ENCODE data around the gene SF3B2.

SF3B2 gene

DNA sequence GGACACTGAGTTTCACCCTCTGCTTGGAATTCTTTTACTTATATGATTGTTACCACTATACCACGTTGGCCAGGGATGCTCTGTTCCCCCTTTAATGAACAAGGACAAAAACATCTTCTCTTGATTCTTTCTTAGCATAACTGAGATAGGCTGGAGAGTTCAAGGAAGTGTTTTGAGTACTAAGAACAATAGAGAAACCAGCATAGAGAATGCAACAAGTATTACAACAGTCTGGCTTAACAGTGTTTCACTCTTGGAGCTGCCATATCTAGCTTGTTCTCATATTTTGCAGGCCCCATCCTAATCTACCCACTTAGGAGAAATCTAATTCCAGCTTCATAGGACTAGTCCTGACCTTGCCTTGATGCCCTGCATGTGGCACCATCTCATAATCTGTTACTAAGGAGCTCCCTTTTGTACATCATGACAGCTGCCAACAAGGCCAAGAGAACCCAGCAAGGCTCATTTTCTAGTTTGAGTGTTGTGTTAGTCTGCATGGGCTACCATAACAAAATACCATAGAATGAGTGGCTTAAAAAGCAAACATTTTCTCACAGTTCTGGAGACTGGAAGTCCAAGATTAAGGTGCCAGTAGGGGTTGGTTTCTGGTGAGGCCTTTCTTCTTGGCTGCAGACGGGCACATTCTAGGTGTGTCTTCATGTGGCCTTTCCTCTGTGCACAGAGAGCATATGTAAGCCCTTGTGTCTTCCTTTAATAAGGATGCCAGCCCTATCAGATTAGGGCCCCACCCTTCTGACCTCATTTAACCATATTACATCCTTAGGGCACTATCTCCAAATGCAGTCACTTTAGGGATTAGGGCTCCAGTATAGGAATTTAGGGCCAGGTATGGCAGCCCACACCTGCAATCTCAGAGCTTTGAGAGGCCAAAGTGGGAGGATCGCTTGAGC is 55.7 kb downstream of the SF3B2 start (continued):
- TF ChIP-seq SNAI2 (CRISPR knock-in tag; IDR thresholded peaks at IDR 0.05) (no peak), OSR1 (CRISPR knock-in tag; IDR thresholded peaks at IDR 0.05) (no peak)

DNA sequence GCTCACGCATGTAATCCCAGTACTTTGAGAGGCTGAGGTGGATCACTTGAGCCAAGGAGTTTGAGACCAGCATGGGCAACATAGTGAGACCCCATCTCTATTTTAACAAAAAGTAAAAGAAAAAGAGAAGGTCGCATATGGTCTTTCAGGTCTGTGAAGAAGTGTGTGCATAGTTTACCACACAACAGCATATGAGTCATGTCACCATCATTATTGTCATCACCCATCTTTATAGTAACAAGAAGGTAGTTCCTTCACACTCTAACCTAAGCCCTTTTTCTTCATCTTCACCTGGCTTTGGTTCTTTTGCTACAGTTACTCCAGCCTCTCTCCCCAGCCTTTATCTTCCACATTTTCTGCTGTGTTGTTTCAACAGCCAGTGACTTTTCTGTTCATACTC is 57.1 kb downstream of the SF3B2 start:
- TF ChIP-seq, protein P1, sequence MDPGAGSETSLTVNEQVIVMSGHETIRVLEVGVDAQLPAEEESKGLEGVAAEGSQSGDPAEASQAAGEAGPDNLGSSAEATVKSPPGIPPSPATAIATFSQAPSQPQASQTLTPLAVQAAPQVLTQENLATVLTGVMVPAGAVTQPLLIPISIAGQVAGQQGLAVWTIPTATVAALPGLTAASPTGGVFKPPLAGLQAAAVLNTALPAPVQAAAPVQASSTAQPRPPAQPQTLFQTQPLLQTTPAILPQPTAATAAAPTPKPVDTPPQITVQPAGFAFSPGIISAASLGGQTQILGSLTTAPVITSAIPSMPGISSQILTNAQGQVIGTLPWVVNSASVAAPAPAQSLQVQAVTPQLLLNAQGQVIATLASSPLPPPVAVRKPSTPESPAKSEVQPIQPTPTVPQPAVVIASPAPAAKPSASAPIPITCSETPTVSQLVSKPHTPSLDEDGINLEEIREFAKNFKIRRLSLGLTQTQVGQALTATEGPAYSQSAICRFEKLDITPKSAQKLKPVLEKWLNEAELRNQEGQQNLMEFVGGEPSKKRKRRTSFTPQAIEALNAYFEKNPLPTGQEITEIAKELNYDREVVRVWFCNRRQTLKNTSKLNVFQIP (CRISPR knock-in tag; IDR thresholded peaks at IDR 0.05; ENCODE audit: borderline replicate concordance, low read depth) = no peak
- no peak for TF ChIP-seq ZNF8 (CRISPR knock-in tag; IDR thresholded peaks at IDR 0.05)
- TF ChIP-seq, protein P2, sequence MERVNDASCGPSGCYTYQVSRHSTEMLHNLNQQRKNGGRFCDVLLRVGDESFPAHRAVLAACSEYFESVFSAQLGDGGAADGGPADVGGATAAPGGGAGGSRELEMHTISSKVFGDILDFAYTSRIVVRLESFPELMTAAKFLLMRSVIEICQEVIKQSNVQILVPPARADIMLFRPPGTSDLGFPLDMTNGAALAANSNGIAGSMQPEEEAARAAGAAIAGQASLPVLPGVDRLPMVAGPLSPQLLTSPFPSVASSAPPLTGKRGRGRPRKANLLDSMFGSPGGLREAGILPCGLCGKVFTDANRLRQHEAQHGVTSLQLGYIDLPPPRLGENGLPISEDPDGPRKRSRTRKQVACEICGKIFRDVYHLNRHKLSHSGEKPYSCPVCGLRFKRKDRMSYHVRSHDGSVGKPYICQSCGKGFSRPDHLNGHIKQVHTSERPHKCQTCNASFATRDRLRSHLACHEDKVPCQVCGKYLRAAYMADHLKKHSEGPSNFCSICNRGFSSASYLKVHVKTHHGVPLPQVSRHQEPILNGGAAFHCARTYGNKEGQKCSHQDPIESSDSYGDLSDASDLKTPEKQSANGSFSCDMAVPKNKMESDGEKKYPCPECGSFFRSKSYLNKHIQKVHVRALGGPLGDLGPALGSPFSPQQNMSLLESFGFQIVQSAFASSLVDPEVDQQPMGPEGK (CRISPR knock-in tag; IDR thresholded peaks at IDR 0.05; ENCODE audit: borderline replicate concordance) = no peak
- TF ChIP-seq, protein P3, sequence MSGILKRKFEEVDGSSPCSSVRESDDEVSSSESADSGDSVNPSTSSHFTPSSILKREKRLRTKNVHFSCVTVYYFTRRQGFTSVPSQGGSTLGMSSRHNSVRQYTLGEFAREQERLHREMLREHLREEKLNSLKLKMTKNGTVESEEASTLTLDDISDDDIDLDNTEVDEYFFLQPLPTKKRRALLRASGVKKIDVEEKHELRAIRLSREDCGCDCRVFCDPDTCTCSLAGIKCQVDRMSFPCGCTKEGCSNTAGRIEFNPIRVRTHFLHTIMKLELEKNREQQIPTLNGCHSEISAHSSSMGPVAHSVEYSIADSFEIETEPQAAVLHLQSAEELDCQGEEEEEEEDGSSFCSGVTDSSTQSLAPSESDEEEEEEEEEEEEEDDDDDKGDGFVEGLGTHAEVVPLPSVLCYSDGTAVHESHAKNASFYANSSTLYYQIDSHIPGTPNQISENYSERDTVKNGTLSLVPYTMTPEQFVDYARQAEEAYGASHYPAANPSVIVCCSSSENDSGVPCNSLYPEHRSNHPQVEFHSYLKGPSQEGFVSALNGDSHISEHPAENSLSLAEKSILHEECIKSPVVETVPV (CRISPR knock-in tag; IDR thresholded peaks at IDR 0.05) = no peak
- TF ChIP-seq ISL1 (CRISPR knock-in tag; IDR thresholded peaks at IDR 0.05) = no peak
- TF ChIP-seq ARNTL (CRISPR knock-in tag; IDR thresholded peaks at IDR 0.05; ENCODE audit: borderline replicate concordance, low read depth) = no peak
- no peak for TF ChIP-seq ZC3H10 (CRISPR knock-in tag; IDR thresholded peaks at IDR 0.05)
- no peak for TF ChIP-seq ZFP30 (CRISPR knock-in tag; IDR thresholded peaks at IDR 0.05)
- TF ChIP-seq SNAI2 (CRISPR knock-in tag; IDR thresholded peaks at IDR 0.05) = no peak
- TF ChIP-seq CSDC2 (CRISPR knock-in tag; IDR thresholded peaks at IDR 0.05) = no peak
- no peak for TF ChIP-seq BACH2 (CRISPR knock-in tag; IDR thresholded peaks at IDR 0.05; ENCODE audit: borderline replicate concordance)
- no peak for TF ChIP-seq GLIS3 (CRISPR knock-in tag; IDR thresholded peaks at IDR 0.05)
- no peak for TF ChIP-seq ZNF70 (CRISPR knock-in tag; IDR thresholded peaks at IDR 0.05)
- no peak for ATAC-seq

DNA sequence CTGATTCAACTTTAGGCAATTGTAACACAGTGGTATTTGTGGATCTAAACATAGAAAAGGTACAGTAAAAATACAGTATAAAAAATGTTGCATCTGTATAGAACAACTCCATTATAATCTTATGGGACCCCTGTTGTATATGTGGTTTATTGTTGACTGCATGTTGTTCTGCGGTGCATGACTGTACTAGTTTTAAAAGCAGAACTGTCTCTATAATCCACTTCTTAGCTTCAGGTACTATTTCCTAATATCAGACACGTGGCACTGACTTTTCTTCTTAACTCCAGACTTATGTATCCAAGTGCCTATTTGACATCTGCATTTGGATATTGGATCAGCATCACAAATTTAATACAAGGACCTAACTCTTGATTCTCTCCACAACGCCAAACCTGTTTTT is 59.0 kb downstream of the SF3B2 start:
- no peak for TF ChIP-seq SNAI2 (CRISPR knock-in tag; IDR thresholded peaks at IDR 0.05)
- TF ChIP-seq GLIS3 (CRISPR knock-in tag; IDR thresholded peaks at IDR 0.05) = no peak
- TF ChIP-seq, protein P4, sequence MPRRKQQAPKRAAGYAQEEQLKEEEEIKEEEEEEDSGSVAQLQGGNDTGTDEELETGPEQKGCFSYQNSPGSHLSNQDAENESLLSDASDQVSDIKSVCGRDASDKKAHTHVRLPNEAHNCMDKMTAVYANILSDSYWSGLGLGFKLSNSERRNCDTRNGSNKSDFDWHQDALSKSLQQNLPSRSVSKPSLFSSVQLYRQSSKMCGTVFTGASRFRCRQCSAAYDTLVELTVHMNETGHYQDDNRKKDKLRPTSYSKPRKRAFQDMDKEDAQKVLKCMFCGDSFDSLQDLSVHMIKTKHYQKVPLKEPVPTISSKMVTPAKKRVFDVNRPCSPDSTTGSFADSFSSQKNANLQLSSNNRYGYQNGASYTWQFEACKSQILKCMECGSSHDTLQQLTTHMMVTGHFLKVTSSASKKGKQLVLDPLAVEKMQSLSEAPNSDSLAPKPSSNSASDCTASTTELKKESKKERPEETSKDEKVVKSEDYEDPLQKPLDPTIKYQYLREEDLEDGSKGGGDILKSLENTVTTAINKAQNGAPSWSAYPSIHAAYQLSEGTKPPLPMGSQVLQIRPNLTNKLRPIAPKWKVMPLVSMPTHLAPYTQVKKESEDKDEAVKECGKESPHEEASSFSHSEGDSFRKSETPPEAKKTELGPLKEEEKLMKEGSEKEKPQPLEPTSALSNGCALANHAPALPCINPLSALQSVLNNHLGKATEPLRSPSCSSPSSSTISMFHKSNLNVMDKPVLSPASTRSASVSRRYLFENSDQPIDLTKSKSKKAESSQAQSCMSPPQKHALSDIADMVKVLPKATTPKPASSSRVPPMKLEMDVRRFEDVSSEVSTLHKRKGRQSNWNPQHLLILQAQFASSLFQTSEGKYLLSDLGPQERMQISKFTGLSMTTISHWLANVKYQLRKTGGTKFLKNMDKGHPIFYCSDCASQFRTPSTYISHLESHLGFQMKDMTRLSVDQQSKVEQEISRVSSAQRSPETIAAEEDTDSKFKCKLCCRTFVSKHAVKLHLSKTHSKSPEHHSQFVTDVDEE (CRISPR knock-in tag; IDR thresholded peaks at IDR 0.05) = no peak
- TF ChIP-seq, protein P1 (CRISPR knock-in tag; IDR thresholded peaks at IDR 0.05; ENCODE audit: borderline replicate concordance, low read depth) = no peak
- no peak for TF ChIP-seq ARNTL (CRISPR knock-in tag; IDR thresholded peaks at IDR 0.05; ENCODE audit: borderline replicate concordance, low read depth)
- TF ChIP-seq, protein P2 (CRISPR knock-in tag; IDR thresholded peaks at IDR 0.05; ENCODE audit: borderline replicate concordance) = no peak
- TF ChIP-seq RARB (CRISPR knock-in tag; IDR thresholded peaks at IDR 0.05) = no peak
- no peak for TF ChIP-seq ZNF8 (CRISPR knock-in tag; IDR thresholded peaks at IDR 0.05)
- no peak for TF ChIP-seq ZNF70 (CRISPR knock-in tag; IDR thresholded peaks at IDR 0.05)
- TF ChIP-seq ISL1 (CRISPR knock-in tag; IDR thresholded peaks at IDR 0.05) = no peak
- no peak for TF ChIP-seq ZNF565 (CRISPR knock-in tag; conservative IDR thresholded peaks at IDR 0.05; ENCODE audit: low read depth)
- TF ChIP-seq TCF4 (CRISPR knock-in tag; IDR thresholded peaks at IDR 0.05; ENCODE audit: borderline replicate concordance) = no peak
- TF ChIP-seq ZC3H10 (CRISPR knock-in tag; IDR thresholded peaks at IDR 0.05) = no peak
- TF ChIP-seq OSR1 (CRISPR knock-in tag; IDR thresholded peaks at IDR 0.05) = no peak
- no peak for TF ChIP-seq TOX (CRISPR knock-in tag; IDR thresholded peaks at IDR 0.05; ENCODE audit: borderline replicate concordance)
- TF ChIP-seq BACH2 (CRISPR knock-in tag; IDR thresholded peaks at IDR 0.05; ENCODE audit: borderline replicate concordance) = no peak
- ATAC-seq = no peak
